ENCODE data around the gene LCK.

LCK gene

GRCh38 chr1:32216566-32216965, 34.5 kb upstream of the LCK start:
- H3K4me2 ChIP-seq (ENCODE audit: low read depth, low read length) = no peak overlapping the region

GRCh38 chr1:32219022-32219421, 32.0 kb upstream of the LCK start:
- Histone ChIP-seq H4K20me1 (ENCODE audit: insufficient read depth, low read length) (no peaks in the 10 kb centered on the region), H3K9me2 (replicated peaks; ENCODE audit: insufficient read depth, low read length) (no peaks in the 10 kb centered on the region), H3K4me3 (ENCODE audit: low read length) (no peak overlapping the region), H3K79me2 (ENCODE audit: low read length) (peaks cover 28% of the 10 kb centered on the region), H3K9me3 (replicated peaks; ENCODE audit: insufficient read depth, low read length) (no peaks in the 10 kb centered on the region), H3K4me2 (ENCODE audit: low read depth, low read length) (no peak overlapping the region), H3K9ac (ENCODE audit: low read length) (no peak overlapping the region), H3K36me3 (replicated peaks; ENCODE audit: insufficient read depth, low read length) (peaks cover under 1% of the 10 kb centered on the region; the same call in 1 of the 2 replicates), H3K27me3 (replicated peaks; ENCODE audit: insufficient read depth, low read length) (no peaks in the 10 kb centered on the region), H2AFZ (ENCODE audit: low read length) (no peak overlapping the region), H3F3A (ENCODE audit: insufficient read depth, low read length) (no peaks in the 10 kb centered on the region), H3K27ac (ENCODE audit: low read length) (no peak overlapping the region), H3K4me1 (ENCODE audit: low read length) (peaks cover 5% of the 10 kb centered on the region; the same call in 1 of the 2 replicates)
- TF ChIP-seq CTCF (IDR thresholded peaks at IDR 0.05; ENCODE audit: low read length) (no peak), EZH2phosphoT487 (IDR thresholded peaks at IDR 0.05; ENCODE audit: low read length) (no peak), EZH2 (optimal IDR thresholded peaks at IDR 0.05; ENCODE audit: low read depth, low read length) (no peak)
- no peak for DNase-seq

More at GRCh38 chr1:32216566-32216965, 34.5 kb upstream of the LCK start:
- 0 out of 2 replicates have a peak, but pooled peaks cover 6% of the 10 kb centered on the region for H3K79me2 ChIP-seq (ENCODE audit: low read length)
- no peak for DNase-seq
- no peak overlapping the region for H3K27ac ChIP-seq (ENCODE audit: low read length)
- no peak overlapping the region for H2AFZ ChIP-seq (ENCODE audit: low read length)
- no peaks in the 10 kb centered on the region; the same call in 1 of the 2 replicates for H3K36me3 ChIP-seq (replicated peaks; ENCODE audit: insufficient read depth, low read length)
- no peak for TF ChIP-seq EZH2 (optimal IDR thresholded peaks at IDR 0.05; ENCODE audit: low read depth, low read length)
- TF ChIP-seq CTCF (IDR thresholded peaks at IDR 0.05; ENCODE audit: low read length) = no peak
- no peak for TF ChIP-seq EZH2phosphoT487 (IDR thresholded peaks at IDR 0.05; ENCODE audit: low read length)
- H4K20me1 ChIP-seq (ENCODE audit: insufficient read depth, low read length) = no peaks in the 10 kb centered on the region
- H3K4me1 ChIP-seq (ENCODE audit: low read length) = no peaks in the 10 kb centered on the region; the same call in 1 of the 2 replicates
- no peaks in the 10 kb centered on the region for H3K27me3 ChIP-seq (replicated peaks; ENCODE audit: insufficient read depth, low read length)
- no peak overlapping the region for H3K4me3 ChIP-seq (ENCODE audit: low read length)
- H3K9ac ChIP-seq (ENCODE audit: low read length) = no peak overlapping the region
- H3K9me3 ChIP-seq (replicated peaks; ENCODE audit: insufficient read depth, low read length) = no peaks in the 10 kb centered on the region
- no peaks in the 10 kb centered on the region for H3F3A ChIP-seq (ENCODE audit: insufficient read depth, low read length)
- no peaks in the 10 kb centered on the region for H3K9me2 ChIP-seq (replicated peaks; ENCODE audit: insufficient read depth, low read length)

- Histone ChIP-seq H3K27ac (ENCODE audit: low read length) (no peak overlapping the region), H3K9ac (ENCODE audit: low read length) (peak overlapping the region; percentile 91; the same call in 1 of the 2 replicates), H2AFZ (ENCODE audit: low read length) (no peak overlapping the region), H3K4me2 (ENCODE audit: low read depth, low read length) (peak overlapping the region; percentile 84), H3K9me2 (replicated peaks; ENCODE audit: insufficient read depth, low read length) (no peaks in the 10 kb centered on the region), H3K9me3 (replicated peaks; ENCODE audit: insufficient read depth, low read length) (no peaks in the 10 kb centered on the region), H3K27me3 (replicated peaks; ENCODE audit: insufficient read depth, low read length) (no peaks in the 10 kb centered on the region), H3F3A (ENCODE audit: insufficient read depth, low read length) (no peaks in the 10 kb centered on the region), H3K4me3 (ENCODE audit: low read length) (peak overlapping the region; percentile 77; the same call in 1 of the 2 replicates), H3K79me2 (ENCODE audit: low read length) (peaks cover 37% of the 10 kb centered on the region), H4K20me1 (ENCODE audit: insufficient read depth, low read length) (no peaks in the 10 kb centered on the region), H3K4me1 (ENCODE audit: low read length) (peaks cover 5% of the 10 kb centered on the region; the same call in 1 of the 2 replicates), H3K36me3 (replicated peaks; ENCODE audit: insufficient read depth, low read length) (0 out of 2 replicates have a peak, but pooled peaks cover 3% of the 10 kb centered on the region)
- no peak for TF ChIP-seq EZH2 (optimal IDR thresholded peaks at IDR 0.05; ENCODE audit: low read depth, low read length)
- no peak for TF ChIP-seq CTCF (IDR thresholded peaks at IDR 0.05; ENCODE audit: low read length)
- no peak for TF ChIP-seq EZH2phosphoT487 (IDR thresholded peaks at IDR 0.05; ENCODE audit: low read length)
- DNase-seq = peak; percentile 1
Measured at GRCh38 chr1:32220746-32221580, 30.1 kb upstream of the LCK start.

Data from MM.1S (cell line).